NCI-H1048 (cell line): ENCODE results near the gene SLC10A1.

Source experiments
- DNase-seq: peaks from one replicate; lab custom pipeline; 2025; lab: John Stamatoyannopoulos, UW

Gene SLC10A1

GRCh38 chr14:69808919-69809808, 12.1 kb upstream of the SLC10A1 start:
- DNase-seq, result no peak

- no peak for DNase-seq
Observed at GRCh38 chr14:69807192-69807591, 10.2 kb upstream of the SLC10A1 start.

- DNase-seq, result no peak
Observed at GRCh38 chr14:69804902-69805301, 7.9 kb upstream of the SLC10A1 start.

- DNase-seq, result no peak
Observed at GRCh38 chr14:69803753-69804152, 6.7 kb upstream of the SLC10A1 start.

GRCh38 chr14:69798339-69798735, 1.3 kb upstream of the SLC10A1 start:
- no peak for DNase-seq

GRCh38 chr14:69797573-69798338, 715 bp upstream of the SLC10A1 start:
- DNase-seq, result no peak

- DNase-seq, result no peak
Observed at GRCh38 chr14:69795691-69796090, 1.4 kb downstream of the SLC10A1 start.

- DNase-seq, result no peak
Observed at GRCh38 chr14:69794791-69795190, 2.2 kb downstream of the SLC10A1 start.

GRCh38 chr14:69792887-69793421, 4.1 kb downstream of the SLC10A1 start:
- no peak for DNase-seq

GRCh38 chr14:69789118-69789640, 7.9 kb downstream of the SLC10A1 start:
- DNase-seq, result no peak

GRCh38 chr14:69786603-69787002, 10.4 kb downstream of the SLC10A1 start:
- DNase-seq, result no peak

- no peak for DNase-seq
Observed at GRCh38 chr14:69784942-69785341, 12.1 kb downstream of the SLC10A1 start.

GRCh38 chr14:69780952-69781351, 16.1 kb downstream of the SLC10A1 start:
- no peak for DNase-seq

GRCh38 chr14:69780092-69780491, 16.9 kb downstream of the SLC10A1 start:
- DNase-seq, result no peak

GRCh38 chr14:69779088-69779487, 18.0 kb downstream of the SLC10A1 start:
- no peak for DNase-seq

GRCh38 chr14:69776875-69777453, 20.1 kb downstream of the SLC10A1 start:
- DNase-seq, result no peak

- DNase-seq, result no peak
Observed at GRCh38 chr14:69775012-69775411, 22.0 kb downstream of the SLC10A1 start.

GRCh38 chr14:69773571-69774276, 23.3 kb downstream of the SLC10A1 start:
- no peak for DNase-seq

- DNase-seq, result no peak
Observed at GRCh38 chr14:69772082-69773017, 24.7 kb downstream of the SLC10A1 start.

GRCh38 chr14:69771136-69771535, 25.9 kb downstream of the SLC10A1 start:
- DNase-seq, result no peak
